HepG2 (cell line): ENCODE results near the gene CTCF. TPM values are rescaled to one million over a fixed set of nuclear protein-coding genes. Genes with fewer than 3 reads are reported as not detected.

ENCODE experiments used
- AFF4 ChIP-seq: sonication (generic); formaldehyde crosslinking; IDR thresholded peaks from 2 replicates; pipeline ENCODE4 v1.4.0; 2020; ENCODE audit warnings: missing genetic modification reagents
- ARID5B ChIP-seq: IDR thresholded peaks from 2 replicates; pipeline ENCODE4 v1.4.0; 2020; ENCODE audit warnings: mild to moderate bottlenecking, missing genetic modification reagents
- CEBPB ChIP-seq: IDR thresholded peaks from 2 replicates; pipeline ENCODE4 v1.6.1; 2011; ENCODE audit warnings: low read depth, low read length, improper control_type of control experiment, borderline replicate concordance
- MXD3 ChIP-seq: IDR thresholded peaks from 2 replicates; pipeline ENCODE4 v1.6.1; 2016; ENCODE audit warnings: mild to moderate bottlenecking, missing biosample characterization, missing genetic modification reagents
- MYC ChIP-seq: sonication (generic); formaldehyde crosslinking; IDR thresholded peaks from 2 replicates; pipeline ENCODE4 v1.9.0; 2021; ENCODE audit warnings: missing genetic modification reagents, borderline replicate concordance
- NR2F6 ChIP-seq, 2 experiments: IDR thresholded peaks; 2 replicates each; pipeline ENCODE4 v1.6.1; 2016; ENCODE audit warnings: antibody characterized with exemption in 1 of 2, mild to moderate bottlenecking in 1 of 2
- RFX5 ChIP-seq: IDR thresholded peaks from 2 replicates; pipeline ENCODE4 v1.6.1; 2011; ENCODE audit warnings: low read depth, low read length, improper control_type of control experiment
- SNAPC4 ChIP-seq: sonication (generic); formaldehyde crosslinking; IDR thresholded peaks from 2 replicates; pipeline ENCODE4 v1.4.0; 2020; ENCODE audit warnings: mild to moderate bottlenecking, missing genetic modification reagents
- TFDP2 ChIP-seq: sonication (generic); formaldehyde crosslinking; IDR thresholded peaks from 2 replicates; pipeline ENCODE4 v1.4.0; 2020; ENCODE audit warnings: missing genetic modification reagents
- ZNF253 ChIP-seq: sonication (generic); formaldehyde crosslinking; IDR thresholded peaks from 2 replicates; pipeline ENCODE4 v1.8.0; 2022; ENCODE audit warnings: mild to moderate bottlenecking, missing genetic modification reagents, borderline replicate concordance
- ZNF430 ChIP-seq: sonication (generic); formaldehyde crosslinking; IDR thresholded peaks from 2 replicates; pipeline ENCODE4 v1.9.0; 2021; ENCODE audit warnings: mild to moderate bottlenecking, missing genetic modification reagents
- ZNF496 ChIP-seq: sonication (generic); formaldehyde crosslinking; IDR thresholded peaks from 2 replicates; pipeline ENCODE4 v1.8.1; 2023; ENCODE audit warnings: mild to moderate bottlenecking, moderate library complexity, missing genetic modification reagents; ENCODE audit not compliant: insufficient replicate concordance
- ZNF709 ChIP-seq: sonication (generic); formaldehyde crosslinking; IDR thresholded peaks from 2 replicates; pipeline ENCODE4 v1.5.0; 2020; ENCODE audit warnings: mild to moderate bottlenecking, missing genetic modification reagents
- polyA plus RNA-seq, 8 experiments: library from polyadenylated mRNA; depleted of rRNA in 3 of 8; stranded (reverse) in 7 of 8; unstranded in 1 of 8; fragments of >200 nt; fragmentation: Illumina TruSeq in 4 of 8; extraction: Trizol in 4 of 8; gene quantifications; 2 replicates each; pipeline versions ENCODE4 v1.2.1 to v1.2.3, GENCODE V29; 2011 to 2016; ENCODE audit warnings: low read depth in 4 of 8, missing spikeins in 1 of 8, mixed read lengths in 1 of 8; ENCODE audit not compliant: insufficient read depth in 1 of 8
- total RNA-seq, 5 experiments: library from RNA; depleted of rRNA; stranded (reverse); fragments of >200 nt; fragmentation: Illumina TruSeq; extraction: Trizol; gene quantifications; 2 replicates each; pipeline ENCODE4 v1.2.3, GENCODE V29; 2016; ENCODE audit warnings: low read depth in 1 of 5

Gene CTCF
- total and polyA plus RNA-seq, 2 of the 13 experiments (the other 11 are each of a cell fraction or from before 2014, with no cell fraction given), result 19.5 to 37.5 TPM

- TF ChIP-seq AFF4 (no peak), SNAPC4 (CRISPR knock-in tag) (no peak), CEBPB (no peak), RFX5 (no peak), ZNF430 (CRISPR knock-in tag) (no peak), TFDP2 (peak; percentile 36; the same call in 1 of the 2 replicates), ZNF253 (CRISPR knock-in tag) (peak; percentile 87; the same call in 1 of the 2 replicates), NR2F6 (IDR thresholded peaks at IDR 0.05) (no peak), NR2F6 (CRISPR knock-in tag; IDR thresholded peaks at IDR 0.05) (no peak), ARID5B (peak; percentile 40; the same call in 1 of the 2 replicates), ZNF709 (CRISPR knock-in tag) (peak; percentile 51; the same call in 1 of the 2 replicates), ZNF496 (CRISPR knock-in tag) (no peak), MXD3 (CRISPR knock-in tag) (peak; percentile 67; the same call in 1 of the 2 replicates), MYC (no peak)
Observed at GRCh38 chr16:67652578-67653127, 90.3 kb downstream of the CTCF start (continued).
